ENCODE measurements around the gene STOML1. TPM values are rescaled to one million over a fixed set of nuclear protein-coding genes. Genes with fewer than 3 reads are reported as not detected.
"Not testable (repeated sequence)": the region's sequence is repeated elsewhere in the genome, so short reads cannot be mapped to it uniquely, and the experiment has no call there.

Gene STOML1
- total RNA-seq, 1 donor from 2014 or later = 23.4 TPM

DNA sequence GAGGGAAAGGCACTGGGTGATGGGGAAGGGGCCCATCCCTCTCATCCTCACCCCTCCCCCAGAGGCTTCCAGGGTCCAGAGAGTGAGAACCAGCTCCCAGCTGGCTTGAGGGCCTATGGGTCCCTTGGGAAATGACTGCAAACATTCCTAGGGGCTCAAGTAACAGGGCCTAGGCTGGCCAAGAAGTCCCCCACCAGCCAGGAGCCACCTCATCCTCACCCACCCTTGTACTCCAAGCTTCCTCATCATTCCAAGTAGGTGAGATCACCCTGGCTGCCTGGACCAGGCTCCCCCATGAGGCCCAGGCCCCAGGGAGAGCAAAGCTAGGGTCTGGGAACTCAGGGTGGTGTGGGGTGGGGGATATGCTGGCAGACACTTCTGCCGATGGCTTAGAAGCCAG lies 51.1 kb downstream of the STOML1 start:
- Histone ChIP-seq H3K4me1 (peaks cover 19% of the 10 kb centered on the region), H3K27ac (peak overlapping the region; percentile 1), H3K27me3 (no peaks in the 10 kb centered on the region), H3K4me3 (no peak overlapping the region), H3K9me3 (no peaks in the 10 kb centered on the region), H3K36me3 (no peaks in the 10 kb centered on the region)
- ATAC-seq (no peak), DNase-seq (no peak)
- intact Hi-C loops (cut with DNase I) = no loop called here
- TF ChIP-seq CTCF (IDR thresholded peaks at IDR 0.05) = no peak

- intact Hi-C loops (cut with DNase I) = no loop called here
- ATAC-seq (no peak), DNase-seq (no peak)
- Histone ChIP-seq H3K4me1 (peaks cover 20% of the 10 kb centered on the region), H3K9me3 (no peaks in the 10 kb centered on the region), H3K27me3 (no peaks in the 10 kb centered on the region), H3K4me3 (no peak overlapping the region), H3K27ac (peak overlapping the region; percentile 1), H3K36me3 (no peaks in the 10 kb centered on the region)
- no peak for TF ChIP-seq CTCF (IDR thresholded peaks at IDR 0.05)
Measured at GRCh38 chr15:73940061-73940981, 51.8 kb downstream of the STOML1 start.

- ATAC-seq (no peak), DNase-seq (no peak)
- no peaks in the 10 kb centered on the region for H3K27me3 ChIP-seq
- H3K4me3 ChIP-seq = no peak overlapping the region
- no peaks in the 10 kb centered on the region for H3K36me3 ChIP-seq
- H3K27ac ChIP-seq = no peak overlapping the region
- H3K9me3 ChIP-seq = no peaks in the 10 kb centered on the region
- peaks cover 20% of the 10 kb centered on the region for H3K4me1 ChIP-seq
- TF ChIP-seq CTCF (IDR thresholded peaks at IDR 0.05) = no peak
- intact Hi-C loops (cut with DNase I) = no loop called here
Measured at GRCh38 chr15:73939138-73939537, 53.0 kb downstream of the STOML1 start.

DNA sequence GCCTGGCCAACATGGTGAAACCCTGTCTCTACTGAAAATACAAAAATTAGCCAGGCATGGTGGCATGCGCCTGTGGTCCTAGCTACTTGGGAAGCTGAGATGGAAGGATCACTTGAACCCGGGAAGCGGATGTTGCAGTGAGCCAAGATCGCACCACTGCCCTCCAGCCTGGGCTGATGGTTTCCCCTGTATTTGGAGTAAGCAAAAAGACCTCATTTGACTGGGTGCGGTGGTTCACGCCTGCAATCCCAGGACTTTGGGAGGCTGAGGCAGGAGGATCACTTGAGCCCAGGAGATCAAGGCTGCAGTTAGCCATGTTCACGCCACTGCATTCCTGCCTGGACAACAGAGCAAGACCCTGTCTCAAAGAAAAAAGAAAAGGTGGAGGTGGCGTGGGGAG lies 53.6 kb downstream of the STOML1 start:
- H3K27ac ChIP-seq; DNase-seq; H3K27me3 ChIP-seq; H3K9me3 ChIP-seq; ATAC-seq; H3K4me3 ChIP-seq; intact Hi-C loops (cut with DNase I); H3K36me3 ChIP-seq: not testable (repeated sequence)
- H3K4me1 ChIP-seq = peaks cover 20% of the 10 kb centered on the region

GRCh38 chr15:73937726-73938125 lies 54.4 kb downstream of the STOML1 start:
- no peak for TF ChIP-seq CTCF (IDR thresholded peaks at IDR 0.05)
- H3K27me3 ChIP-seq = no peaks in the 10 kb centered on the region
- H3K4me3 ChIP-seq = no peak overlapping the region
- intact Hi-C loops (cut with DNase I) = no loop called here
- no peaks in the 10 kb centered on the region for H3K9me3 ChIP-seq
- ATAC-seq (no peak), DNase-seq (no peak)
- H3K36me3 ChIP-seq = no peaks in the 10 kb centered on the region
- H3K27ac ChIP-seq = no peak overlapping the region
- H3K4me1 ChIP-seq = peaks cover 20% of the 10 kb centered on the region

GRCh38 chr15:73937296-73937695 lies 54.8 kb downstream of the STOML1 start:
- Histone ChIP-seq H3K27me3 (no peaks in the 10 kb centered on the region), H3K4me3 (no peak overlapping the region), H3K4me1 (peaks cover 20% of the 10 kb centered on the region), H3K36me3 (no peaks in the 10 kb centered on the region), H3K27ac (no peak overlapping the region), H3K9me3 (no peaks in the 10 kb centered on the region)
- ATAC-seq = no peak
- intact Hi-C loops (cut with DNase I) = no loop called here
- TF ChIP-seq CTCF (IDR thresholded peaks at IDR 0.05) = no peak
- no peak for DNase-seq
